Ramos (cell line): ENCODE measurements around the gene PRKCD.

Experiments
- in situ Hi-C: fragments of 300-500 bp; cut with MboI; formaldehyde crosslinking; loops from one replicate; pipeline ENCODE4 v1.14.3; 2022; ENCODE audit warnings: low sequenced_read_pairs; ENCODE audit not compliant: unreplicated experiment

The PRKCD gene

DNA sequence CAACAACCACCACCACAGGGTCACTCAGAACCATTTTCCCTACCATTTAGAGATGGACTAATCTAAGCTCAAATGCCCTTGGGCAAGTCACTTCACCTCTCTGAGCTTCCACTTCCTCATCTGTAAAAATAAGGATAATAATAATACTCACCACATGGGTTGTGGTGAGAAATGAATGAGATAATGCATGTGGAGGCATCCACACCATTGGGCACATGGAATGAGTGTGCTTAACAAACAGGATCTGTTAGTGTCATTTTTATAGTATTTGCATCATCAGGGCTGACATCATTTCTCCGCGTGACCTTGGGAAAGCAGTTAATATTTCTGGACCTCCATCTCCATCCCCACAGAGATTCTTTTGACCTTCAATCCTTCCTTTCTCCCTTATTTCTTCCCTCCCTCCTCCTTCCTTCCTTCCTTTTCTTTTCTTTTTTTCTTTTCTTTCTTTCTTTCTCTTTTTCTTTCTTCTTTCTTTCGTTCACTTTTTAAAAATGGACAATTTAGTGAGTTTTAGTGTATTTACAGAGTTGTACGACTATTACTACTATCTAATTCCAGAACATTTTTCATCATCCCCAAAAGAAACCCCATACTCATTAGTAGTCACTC is 23.1 kb upstream of the PRKCD start:
- in situ Hi-C loops = no loop called here

DNA sequence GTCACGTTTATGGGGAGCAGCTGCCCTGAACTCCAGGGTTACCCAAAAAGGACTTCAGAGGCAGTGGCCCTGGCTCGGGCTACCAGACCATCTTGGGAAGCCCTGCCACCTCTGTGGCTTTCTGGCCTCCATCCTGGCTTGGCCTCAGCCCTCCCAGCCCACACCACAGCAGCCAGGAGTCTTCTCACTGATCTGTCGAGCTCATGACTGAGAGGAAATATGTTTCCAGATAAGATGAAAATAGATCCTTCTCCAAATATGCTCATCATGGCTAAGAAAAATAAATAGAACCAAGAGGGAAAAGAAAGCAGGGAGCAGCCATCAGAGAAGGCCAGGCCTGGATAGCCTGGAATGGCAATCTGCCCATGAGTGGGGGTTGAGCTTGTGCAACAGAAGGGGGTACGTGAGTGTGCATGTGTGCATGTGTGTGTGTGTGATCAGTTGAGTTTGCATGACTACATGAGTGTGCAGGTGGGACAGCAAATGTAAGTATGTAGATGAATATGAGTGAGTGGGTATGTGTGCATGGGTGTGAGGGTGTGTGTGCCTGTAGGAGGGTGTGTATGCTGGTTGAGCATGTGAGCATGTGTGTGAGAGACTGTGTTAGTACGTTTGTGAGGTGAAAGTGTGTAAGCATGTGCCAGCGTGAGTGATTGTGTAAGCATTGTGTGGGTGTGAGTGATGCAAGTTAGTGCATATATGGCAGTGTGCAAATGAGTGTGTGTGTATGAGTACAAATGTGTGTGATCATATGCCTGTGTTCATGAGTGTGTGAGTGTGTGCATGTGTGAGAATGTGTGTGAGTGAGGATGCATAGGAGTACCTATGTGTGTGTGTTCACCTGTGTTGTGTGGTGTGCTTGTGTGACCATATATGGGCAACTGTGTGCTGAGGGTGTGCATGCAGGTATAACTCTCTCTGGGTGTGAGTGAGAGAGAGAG is 20.8 kb upstream of the PRKCD start:
- in situ Hi-C loops = no loop called here

DNA sequence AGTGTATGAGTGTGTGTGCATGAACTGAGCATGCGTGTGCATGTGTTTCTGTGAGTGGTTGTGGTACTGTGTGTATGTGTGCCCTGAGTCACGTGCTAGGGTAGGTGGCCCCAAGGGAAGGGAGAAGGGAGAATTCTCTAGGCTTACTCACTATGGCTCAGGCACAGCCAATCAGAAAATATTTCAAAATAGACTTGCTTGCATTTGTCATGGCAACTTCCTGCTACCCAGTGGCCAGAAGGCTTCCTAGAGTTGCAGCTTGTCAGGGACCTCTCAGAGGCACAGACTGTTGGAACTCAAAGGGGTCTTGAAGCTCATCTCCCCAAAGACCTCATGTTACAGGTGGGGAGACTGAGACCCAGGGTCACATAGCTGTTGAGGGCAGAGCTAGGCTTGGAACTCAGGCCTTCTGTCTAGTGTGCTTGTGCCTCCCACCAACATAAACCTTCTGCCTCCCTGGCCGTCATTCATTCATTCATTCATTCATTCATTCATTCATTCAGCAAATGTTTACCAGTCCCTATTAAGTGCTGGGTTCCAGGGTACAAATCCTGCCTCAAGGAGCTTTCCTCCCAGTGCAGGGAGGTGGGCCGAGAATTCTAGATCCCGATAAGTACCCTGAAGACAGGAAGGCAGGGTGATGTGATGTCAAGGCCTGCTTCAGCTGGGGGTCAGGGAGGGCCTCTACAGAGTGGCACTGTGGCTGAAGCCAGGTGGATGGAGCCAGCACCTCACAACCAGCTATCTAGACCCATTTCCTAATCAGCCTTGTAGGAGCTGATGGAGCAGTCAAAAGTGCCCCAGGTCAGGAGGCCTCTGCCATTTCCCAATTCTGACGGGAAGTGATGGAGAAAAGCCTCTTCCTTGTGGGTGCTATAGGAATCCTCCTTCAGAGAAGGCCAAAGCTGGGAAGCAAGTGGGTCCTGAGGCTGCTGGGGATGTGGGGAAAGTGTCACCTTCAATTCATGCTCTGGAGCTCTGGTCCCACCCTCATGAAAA is 19.9 kb upstream of the PRKCD start:
- in situ Hi-C loops = no loop called here

DNA sequence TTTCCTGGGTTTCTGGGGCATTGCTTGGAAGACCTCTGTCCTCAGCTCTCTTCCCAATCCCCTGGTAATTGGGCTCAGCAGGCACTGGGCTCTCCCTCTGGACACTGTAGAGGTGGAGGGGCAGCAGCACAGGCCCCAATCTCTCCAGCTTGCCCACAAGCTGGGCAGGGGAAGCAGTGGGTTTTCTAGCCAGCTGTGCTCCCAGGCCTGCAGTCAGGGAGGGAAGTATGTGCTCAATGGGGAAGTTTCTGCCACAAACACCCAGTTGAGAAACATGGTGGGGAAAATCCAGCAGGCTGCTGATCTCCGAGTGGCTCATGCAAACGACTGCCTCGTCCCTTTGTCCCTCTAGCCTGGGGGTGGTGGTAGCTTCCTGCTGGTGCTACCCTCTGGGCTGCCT is 18.0 kb upstream of the PRKCD start:
- in situ Hi-C loops = no loop called here

DNA sequence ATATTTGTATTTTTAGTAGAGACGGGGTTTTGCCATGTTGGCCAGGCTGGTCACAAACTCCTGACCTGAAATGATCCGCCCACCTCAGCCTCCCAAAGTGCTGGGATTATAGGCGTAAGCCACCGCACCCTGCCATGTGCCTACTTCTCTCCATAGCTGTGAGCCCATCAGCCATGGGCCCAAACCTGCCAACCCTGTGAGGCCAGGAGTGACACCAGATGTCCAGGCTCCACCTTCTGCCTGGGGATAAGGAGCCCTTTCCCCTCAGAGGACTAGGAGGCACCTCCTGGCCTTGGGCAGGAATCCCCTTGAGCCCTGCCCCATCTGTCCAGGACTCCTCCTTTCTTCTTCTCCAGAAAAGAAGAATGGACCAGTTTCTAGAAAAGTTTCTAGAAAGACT is 16.6 kb upstream of the PRKCD start:
- in situ Hi-C loops = no loop called here

DNA sequence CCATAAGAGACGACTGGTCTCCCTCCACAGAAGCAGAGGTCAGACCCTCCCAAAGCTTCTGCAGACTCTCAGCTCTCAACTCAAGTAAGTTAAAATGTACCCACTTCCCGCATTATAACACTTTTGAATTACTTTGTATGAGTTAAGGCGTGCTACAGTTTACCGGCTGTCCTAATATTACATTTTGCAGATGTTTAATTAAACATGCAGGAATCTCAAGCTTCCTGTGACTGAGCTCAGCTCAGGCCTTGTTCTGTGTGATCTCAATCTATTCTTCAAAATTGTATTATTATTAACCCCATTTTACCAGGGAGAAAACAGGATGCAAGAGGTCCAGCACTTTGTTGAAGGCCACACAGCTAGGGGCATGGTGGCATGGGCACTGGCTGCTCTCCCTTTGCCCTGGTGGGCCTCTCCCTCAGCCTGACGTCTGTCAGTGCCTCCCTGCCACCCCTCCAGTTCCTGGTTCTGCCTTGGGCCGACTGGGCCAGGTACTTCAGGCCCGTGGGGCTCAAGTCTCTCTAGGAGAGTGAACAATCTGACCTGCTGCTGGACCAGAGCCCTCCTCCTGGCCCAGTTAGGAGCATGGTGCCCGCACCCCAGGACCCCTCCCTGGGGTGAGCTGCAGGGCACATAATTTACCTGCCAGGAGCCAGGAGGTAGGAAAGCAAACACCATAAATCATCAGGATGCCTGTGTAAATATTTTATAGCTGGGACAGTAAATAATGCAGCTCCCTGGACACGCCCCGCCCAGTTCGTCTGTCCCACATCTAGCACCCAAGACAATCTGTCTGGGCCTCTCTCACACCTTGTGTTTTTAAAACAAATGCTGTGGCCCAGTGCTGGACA is 15.9 kb upstream of the PRKCD start:
- in situ Hi-C loops = no loop called here

DNA sequence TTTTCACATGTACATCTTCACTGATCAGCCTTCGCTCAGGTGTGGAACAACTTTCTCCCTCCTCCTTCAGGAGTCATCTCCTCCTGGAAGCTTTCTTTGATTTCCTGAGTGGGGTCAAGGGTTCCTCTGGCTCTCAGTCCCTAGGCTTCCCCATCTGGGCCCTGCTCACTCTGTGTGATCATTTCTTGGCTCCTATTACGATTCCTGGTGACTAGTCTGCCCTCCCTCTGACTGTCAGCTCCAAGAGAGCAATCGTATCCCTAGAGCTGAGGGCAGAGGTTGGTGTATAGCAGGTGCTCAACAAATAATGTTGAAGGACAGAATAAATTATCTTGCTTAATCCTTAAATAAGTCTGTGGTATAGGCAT is 15.3 kb upstream of the PRKCD start:
- in situ Hi-C loops = no loop called here

DNA sequence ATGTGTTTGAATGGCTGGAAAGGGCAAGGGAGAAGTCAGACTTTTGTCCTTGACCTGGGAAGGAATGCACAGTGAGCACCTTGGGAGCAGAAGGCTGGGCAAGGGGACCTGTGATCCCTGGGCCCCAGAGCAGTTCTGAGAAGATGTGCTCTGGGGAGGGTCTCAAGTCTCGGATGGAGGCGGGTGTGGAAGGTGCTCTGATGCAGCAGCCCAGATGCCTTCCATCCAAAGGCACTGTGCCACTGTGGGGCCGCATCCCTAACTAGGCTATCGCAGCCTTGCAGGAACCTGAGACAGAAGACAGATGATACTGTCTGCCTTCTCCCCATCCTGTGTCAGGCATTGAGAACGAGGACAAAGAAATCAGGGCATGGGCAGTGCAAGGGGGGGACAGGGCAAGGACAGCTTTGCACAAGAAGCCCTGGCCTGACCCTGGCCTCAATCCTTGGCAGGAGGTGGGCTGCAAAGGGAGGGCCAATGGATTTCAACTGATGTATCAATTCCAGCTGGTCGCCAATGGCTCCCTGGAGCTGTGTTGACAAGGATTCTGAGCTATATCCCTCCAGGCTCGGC is 14.6 kb upstream of the PRKCD start:
- in situ Hi-C loops = no loop called here

DNA sequence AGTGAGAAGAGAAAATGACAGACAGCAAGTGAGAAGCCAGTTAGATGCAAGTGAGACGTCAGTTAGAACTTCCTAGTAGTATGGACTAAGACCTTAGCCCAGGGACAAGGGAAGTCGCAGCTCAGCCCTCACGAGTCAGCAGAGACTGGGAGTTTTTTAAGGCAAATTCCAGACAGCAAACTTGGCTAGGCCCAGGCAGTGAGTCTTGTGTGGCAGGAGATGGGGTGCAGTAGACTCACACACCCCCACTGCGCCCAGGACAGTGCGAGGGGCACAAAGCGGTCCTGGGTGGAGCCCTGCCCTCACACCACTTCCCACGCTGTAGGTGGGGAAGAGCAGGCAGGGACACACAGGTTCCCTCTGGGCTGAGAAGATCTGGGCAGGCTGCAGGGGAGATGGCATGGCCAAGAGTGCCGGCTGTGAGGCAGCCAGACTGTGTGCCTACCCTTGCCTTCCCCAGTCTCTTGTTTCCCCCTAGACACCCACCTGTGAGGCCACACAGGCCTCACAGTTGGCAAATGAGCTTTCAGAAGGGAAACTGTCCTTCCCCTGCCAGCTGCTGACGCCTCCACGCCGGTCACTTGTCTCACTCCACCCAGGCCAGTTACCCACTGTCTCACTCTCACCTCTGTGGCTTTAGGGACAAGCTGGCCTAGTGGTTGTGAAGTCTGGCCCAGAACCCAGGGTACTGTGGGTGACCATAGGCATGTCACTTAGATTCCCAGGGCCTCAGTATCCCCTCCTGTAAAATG is 13.7 kb upstream of the PRKCD start:
- in situ Hi-C loops = no loop called here

DNA sequence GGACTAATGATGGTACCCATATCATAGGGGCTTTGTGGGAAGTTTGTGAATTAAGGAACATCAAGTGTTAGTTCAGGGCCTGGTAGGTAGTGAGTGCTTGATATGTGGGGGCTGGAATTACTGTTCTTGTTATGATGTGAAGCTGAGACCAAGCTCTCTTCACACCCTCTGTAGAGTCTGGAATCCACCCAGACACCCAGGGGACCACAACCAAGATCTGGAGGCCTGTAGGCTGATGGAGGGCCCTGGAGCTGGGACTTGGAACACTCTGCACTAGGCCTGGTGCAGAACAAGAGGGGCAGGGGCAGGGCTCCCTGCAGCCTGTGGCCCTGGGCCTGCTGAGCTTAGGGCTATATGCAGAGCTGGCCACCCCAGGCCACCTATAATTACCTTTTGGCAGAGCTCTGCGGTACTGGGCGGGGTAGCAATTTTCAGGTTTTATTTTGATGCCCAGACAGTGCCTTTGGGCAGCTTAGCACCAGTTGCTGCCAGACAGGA is 13.1 kb upstream of the PRKCD start:
- in situ Hi-C loops = no loop called here

DNA sequence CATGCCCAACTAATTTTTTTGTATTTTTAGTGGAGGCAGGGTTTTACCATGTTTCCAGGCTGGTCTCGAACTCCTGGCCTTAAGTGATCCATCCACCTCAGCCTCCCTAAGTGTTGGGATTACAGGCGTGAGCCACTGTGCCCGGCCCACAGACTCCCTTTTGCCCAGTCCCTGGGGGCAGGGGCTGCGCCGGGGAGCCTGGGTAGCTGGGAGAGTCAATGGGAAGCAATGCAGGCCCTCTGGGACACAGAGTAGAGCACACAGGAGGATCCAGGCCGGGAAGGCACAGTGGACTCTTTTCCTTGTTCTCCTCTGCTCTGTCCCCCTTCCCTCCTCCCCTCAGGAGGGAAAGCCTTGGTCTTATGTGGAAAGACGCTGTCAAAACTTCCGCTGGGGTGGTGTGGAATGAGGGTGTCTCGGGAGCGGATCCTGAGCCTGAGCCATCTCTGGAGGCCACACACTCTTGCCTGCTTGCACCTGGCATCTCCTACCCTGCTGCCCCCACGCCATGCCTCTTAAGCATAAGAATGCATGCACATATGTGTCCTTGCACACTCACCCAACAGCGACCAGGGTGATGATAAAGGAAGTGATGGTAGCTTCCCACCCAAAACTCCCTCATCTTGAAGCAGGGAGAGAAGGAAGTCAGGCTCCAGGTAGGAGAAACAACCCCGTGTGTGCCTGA is 11.9 kb upstream of the PRKCD start:
- in situ Hi-C loops = no loop called here

DNA sequence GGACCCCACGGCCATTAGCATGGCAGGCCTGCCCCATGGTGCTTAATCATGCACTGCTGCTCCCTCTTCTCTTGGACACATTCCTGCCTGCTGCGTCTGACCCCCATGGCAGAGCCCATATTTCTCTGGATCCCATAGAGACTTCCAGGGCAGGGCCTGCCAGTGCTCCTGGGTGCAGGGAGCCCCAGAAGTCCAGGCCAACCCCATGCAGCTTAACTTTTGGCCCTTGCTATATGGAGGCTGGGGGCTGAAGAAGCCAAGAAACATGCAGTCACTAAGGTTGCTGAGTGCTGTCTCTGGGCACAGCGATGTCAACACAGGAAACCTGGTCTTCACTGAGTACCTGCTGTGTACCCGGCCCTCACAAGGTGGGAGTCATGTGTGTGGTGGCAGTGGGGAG is 11.3 kb upstream of the PRKCD start:
- in situ Hi-C loops = loop anchor here (25.0 kb wide), 1 partner anchor 912 kb away; the partner anchor contains the start of genes PPM1M, TLR9 and TWF2

DNA sequence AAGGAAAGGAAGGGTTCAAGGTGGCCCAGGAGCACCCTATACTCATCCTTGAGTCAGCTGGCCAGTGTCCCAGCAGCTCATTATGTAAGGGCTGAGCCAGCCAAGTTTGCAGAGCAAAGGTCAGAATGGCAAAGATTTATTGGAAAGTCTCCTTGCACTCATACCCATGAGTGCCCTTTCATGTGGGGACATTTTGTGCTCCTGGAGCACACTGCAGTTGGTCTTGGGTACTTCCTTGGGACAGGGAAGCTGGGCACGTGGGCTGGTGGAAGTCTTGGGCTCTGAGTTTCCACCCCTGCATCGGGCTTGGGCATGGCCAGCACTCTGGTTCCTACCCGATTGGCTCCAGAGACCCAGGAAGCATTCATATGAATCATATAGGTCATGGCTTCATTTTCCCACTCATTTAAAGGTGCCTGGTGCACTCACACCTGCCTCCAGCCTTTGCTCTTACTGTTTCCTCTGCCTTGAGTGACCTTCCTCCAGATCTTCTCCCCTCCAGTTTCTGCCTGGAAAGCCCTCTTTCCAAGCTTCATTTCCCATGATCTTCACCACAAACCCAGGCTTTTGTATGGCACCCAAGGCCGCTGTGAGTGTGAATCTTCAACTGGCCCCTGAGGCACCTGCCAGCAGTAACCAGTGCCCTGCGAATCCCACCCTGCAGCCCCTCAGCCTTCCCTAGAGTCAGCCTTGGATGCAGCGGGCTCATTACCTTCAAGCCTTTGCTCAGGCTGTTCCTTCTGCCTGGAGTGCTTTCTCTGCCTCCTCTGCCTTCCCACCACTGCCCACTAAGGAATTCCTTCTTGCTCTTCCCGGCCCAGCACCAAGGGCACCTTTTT is 10.5 kb upstream of the PRKCD start:
- in situ Hi-C loops = loop anchor here (25.0 kb wide), 1 partner anchor 913 kb away; the partner anchor contains the start of genes PPM1M, TLR9 and TWF2

DNA sequence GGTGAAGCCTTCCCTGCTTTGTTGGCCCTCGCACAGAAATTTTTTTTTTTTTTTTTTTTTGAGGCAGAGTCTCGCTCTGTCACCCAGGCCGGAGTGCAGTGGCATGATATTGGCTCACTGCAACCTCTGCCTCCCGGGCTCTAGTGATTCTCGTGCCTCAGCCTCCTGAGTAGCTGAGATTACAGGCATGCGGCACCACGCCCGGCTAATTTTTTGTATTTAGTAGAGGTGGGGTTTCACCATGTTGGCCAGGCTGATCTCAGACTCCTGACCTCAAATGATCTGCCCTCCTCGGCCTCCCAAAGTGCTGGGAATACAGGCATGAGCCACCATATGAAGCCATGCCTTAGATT is 9.9 kb upstream of the PRKCD start:
- in situ Hi-C loops = loop anchor here (25.0 kb wide), 1 partner anchor 914 kb away; the partner anchor contains the start of genes PPM1M, TLR9 and TWF2

DNA sequence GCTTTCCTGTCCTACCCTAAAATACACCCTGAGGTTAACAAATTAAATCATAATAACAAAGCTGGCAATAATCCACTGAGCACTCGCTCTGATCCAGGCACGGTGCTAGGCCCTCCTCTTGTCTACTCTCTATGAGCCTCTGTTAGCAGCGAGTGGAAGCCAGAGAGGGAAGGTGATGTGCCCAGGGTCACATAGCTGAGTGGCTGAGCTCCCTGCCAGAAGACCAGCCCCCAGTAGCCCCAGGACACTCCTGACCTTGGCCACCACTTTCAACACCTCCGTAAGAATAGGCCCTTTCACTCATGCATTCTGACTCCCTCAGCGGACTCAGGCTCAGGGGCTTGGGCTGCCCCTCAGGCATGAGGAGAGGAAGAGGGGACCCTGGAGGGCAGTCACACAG is 9.5 kb upstream of the PRKCD start:
- in situ Hi-C loops = loop anchor here (25.0 kb wide), 1 partner anchor 914 kb away; the partner anchor contains the start of genes PPM1M, TLR9 and TWF2

DNA sequence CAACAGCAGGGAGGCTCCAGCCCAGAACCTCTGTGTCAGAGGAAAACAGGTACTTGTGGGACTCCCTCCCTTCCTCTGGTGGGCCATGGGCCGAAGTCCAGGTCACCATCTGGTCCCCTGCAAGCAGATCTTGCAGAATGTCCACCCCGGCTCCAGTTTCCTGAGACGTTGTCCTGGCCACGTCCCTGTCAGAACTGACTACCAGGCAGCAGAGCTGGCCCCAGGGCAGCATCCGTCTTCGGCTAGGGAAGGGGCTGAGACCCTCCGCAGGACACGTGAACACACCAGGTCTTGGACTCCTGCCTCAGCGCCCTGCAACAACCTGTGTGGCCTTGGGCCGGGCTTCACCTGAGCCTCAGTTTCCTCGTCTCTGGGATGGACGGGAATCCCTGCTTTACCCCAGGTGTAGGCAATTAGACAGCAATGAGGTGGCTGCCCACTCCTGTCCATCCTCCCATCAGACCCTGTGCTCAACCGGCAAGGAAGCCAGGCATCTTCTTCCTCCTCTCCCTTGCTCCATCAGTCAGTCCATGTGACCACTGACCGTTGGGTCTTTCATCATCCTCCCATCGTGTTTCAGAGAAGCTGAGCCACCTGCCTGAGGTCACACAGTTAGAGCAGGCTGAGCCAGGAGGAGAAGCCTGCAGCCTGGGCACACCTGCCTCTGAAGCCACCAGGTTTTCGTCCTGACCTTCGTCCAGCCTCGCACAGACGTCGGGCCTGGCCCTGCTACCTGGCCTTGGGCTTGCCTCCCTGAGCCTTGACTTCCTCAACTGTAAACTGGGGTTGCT is 8.9 kb upstream of the PRKCD start:
- in situ Hi-C loops = loop anchor here (25.0 kb wide), 1 partner anchor 915 kb away; the partner anchor contains the start of genes PPM1M, TLR9 and TWF2
